ENCODE measurements around the gene CIAO2B.

The CIAO2B gene

DNA sequence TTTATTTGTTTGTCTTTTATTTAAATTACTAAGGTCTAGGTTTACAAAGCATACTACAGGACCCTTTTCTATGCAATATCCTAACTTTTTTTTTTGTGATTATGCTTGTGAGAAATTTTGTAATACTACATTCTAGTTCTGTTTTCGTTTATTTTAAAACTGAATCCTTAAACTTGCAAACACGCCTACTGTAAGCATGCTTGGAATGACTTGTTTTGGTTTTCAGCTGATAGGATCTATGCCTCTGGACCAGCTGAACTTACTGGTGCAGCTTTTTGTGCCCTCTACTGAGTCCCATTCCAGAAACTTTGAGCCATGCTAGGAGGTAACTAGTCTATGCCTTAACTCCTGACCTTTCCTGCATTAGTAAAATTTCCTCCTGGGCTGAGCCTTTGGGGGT is 47.9 kb downstream of the CIAO2B start:
- DNase-seq (ENCODE audit: low read depth): no peak

DNA sequence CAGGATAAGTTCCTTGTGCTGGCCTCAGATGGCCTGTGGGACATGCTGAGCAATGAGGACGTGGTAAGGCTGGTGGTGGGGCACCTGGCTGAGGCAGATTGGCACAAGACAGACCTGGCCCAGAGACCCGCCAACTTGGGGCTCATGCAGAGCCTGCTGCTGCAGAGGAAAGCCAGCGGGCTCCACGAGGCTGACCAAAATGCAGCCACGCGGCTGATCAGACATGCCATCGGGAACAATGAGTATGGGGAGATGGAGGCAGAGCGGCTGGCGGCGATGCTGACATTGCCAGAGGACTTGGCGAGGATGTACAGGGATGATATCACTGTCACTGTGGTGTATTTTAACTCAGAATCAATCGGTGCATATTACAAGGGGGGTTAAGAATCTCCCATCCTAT is 48.7 kb downstream of the CIAO2B start:
- no peak for DNase-seq (ENCODE audit: low read depth)

DNA sequence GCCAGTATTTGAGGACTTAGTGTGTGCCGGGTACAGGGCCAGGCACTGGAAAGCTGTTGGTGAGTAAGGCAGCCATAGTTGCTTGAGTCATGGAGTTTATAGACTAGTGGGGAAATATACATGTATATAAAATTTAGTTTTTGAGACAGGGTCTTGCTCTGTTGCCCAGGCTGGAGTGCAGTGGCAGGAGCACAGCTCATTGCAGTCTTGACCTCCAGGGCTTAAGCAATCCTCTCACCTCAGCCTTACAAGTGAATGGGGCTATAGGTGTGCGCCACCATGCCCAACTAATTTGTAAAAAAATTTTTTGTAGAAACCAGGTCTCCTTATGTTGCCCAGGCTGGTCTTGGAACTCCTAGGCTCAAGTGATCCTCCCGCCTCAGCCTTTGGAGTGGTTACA is 51.5 kb downstream of the CIAO2B start:
- no peak for DNase-seq (ENCODE audit: low read depth)

Measured in stimulated activated CD8-positive, alpha-beta memory T cell treated with anti-CD3 and anti-CD28 coated beads, Interleukin-12 subunit alpha, Interleukin-12 subunit beta, amount 100 ng/mL, for 1 hour (primary cell).